Gastrocnemius medialis (tissue), 4 donors: Measurements from ENCODE around the gene SERPINB1.

Experiments
- POLR2A ChIP-seq, 2 donors: fragments of 450-650 bp; IDR thresholded peaks; one replicate each; pipeline ENCODE4 v1.6.1; 2017; ENCODE audit warnings: antibody characterized with exemption in 2 of 2, mild to moderate bottlenecking in 2 of 2, moderate library complexity in 2 of 2
- TF ChIP-seq, protein P1 (sequence below), 5 experiments: fragments of 450-650 bp in 3 of 5; fragments of 200-600 bp in 2 of 5; sonication (generic) in 2 of 5; IDR thresholded peaks in 4 of 5; conservative IDR thresholded peaks in 1 of 5; 1 replicate in 4 of 5; 2 replicates in 1 of 5; pipeline ENCODE4 v1.5.1; 2016 to 2019; ENCODE audit warnings: antibody characterized with exemption in 5 of 5, mild to moderate bottlenecking in 3 of 5, moderate library complexity in 3 of 5

GRCh38 chr6:2884804-2885203 is 43.1 kb upstream of the SERPINB1 start:
- no peak for TF ChIP-seq POLR2A (IDR thresholded peaks at IDR 0.05)
- TF ChIP-seq, protein P1, sequence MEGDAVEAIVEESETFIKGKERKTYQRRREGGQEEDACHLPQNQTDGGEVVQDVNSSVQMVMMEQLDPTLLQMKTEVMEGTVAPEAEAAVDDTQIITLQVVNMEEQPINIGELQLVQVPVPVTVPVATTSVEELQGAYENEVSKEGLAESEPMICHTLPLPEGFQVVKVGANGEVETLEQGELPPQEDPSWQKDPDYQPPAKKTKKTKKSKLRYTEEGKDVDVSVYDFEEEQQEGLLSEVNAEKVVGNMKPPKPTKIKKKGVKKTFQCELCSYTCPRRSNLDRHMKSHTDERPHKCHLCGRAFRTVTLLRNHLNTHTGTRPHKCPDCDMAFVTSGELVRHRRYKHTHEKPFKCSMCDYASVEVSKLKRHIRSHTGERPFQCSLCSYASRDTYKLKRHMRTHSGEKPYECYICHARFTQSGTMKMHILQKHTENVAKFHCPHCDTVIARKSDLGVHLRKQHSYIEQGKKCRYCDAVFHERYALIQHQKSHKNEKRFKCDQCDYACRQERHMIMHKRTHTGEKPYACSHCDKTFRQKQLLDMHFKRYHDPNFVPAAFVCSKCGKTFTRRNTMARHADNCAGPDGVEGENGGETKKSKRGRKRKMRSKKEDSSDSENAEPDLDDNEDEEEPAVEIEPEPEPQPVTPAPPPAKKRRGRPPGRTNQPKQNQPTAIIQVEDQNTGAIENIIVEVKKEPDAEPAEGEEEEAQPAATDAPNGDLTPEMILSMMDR (IDR thresholded peaks at IDR 0.05 in 4 of 5, conservative IDR thresholded peaks at IDR 0.05 in 1 of 5): no peak
